Thyroid gland (tissue), 4 donors: ENCODE measurements around the gene SMARCE1. TPM values are rescaled to one million over a fixed set of nuclear protein-coding genes. Genes with fewer than 3 reads are reported as not detected.

Source experiments
- DNase-seq, 2 donors: peaks; one replicate each; pipeline ENCODE4 v3.0.0-alpha.2; 2019
- H3K27ac ChIP-seq, 3 donors: fragments of 200-600 bp; sonication (generic); 1 replicate in 2 of 3; 2 replicates in 1 of 3; pipeline ENCODE4 v1.5.1; 2016 to 2019; ENCODE audit warnings: mild to moderate bottlenecking in 1 of 3, moderate library complexity in 1 of 3
- H3K27me3 ChIP-seq: fragments of 200-600 bp; sonication (generic); one replicate; pipeline ENCODE4 v1.5.1; 2019
- H3K36me3 ChIP-seq, 2 donors: fragments of 200-600 bp; sonication (generic); one replicate each; pipeline ENCODE4 v1.5.1; 2016 to 2019
- H3K4me1 ChIP-seq, 2 donors: fragments of 200-600 bp; sonication (generic); one replicate each; pipeline ENCODE4 v1.5.1; 2017 to 2019
- H3K4me3 ChIP-seq, 3 donors: fragments of 200-600 bp; sonication (generic); replicated peaks in 1 of 3; 1 replicate in 2 of 3; 2 replicates in 1 of 3; pipeline ENCODE4 v1.5.1; 2016; ENCODE audit warnings: mild to moderate bottlenecking in 1 of 3
- H3K9me3 ChIP-seq: fragments of 200-600 bp; sonication (generic); one replicate; pipeline ENCODE4 v1.5.1; 2017
- CTCF ChIP-seq, 6 experiments: fragments of 200-600 bp in 3 of 6; fragments of 450-650 bp in 3 of 6; sonication (generic) in 3 of 6; IDR thresholded peaks; one replicate each; pipeline ENCODE4 v1.5.1; 2016 to 2019; ENCODE audit warnings: antibody characterized with exemption in 6 of 6, mild to moderate bottlenecking in 2 of 6, inconsistent platforms in 1 of 6, moderate library complexity in 1 of 6
- POLR2A ChIP-seq, 2 donors: fragments of 450-650 bp; IDR thresholded peaks; one replicate each; pipeline ENCODE4 v1.6.1; 2017; ENCODE audit warnings: antibody characterized with exemption in 2 of 2, mild to moderate bottlenecking in 2 of 2, moderate library complexity in 1 of 2
- WGBS, 2 donors: methylation state at CpG; one replicate each; pipeline ENCODE4 v1.1.5; 2017; 5-methylcytosine and 5-hydroxymethylcytosine counted together
- intact Hi-C: fragments of 100-400 bp; cut with DNase I; formaldehyde crosslinking; loops from one replicate; pipeline ENCODE4 v1.15.1; 2023
- total RNA-seq, 4 donors: library from RNA; depleted of rRNA; stranded (reverse); fragments of >200 nt; gene quantifications; one replicate each; pipeline ENCODE4 v1.2.3, GENCODE V29; 2016

Gene SMARCE1
- total RNA-seq, 4 donors from 2014 or later: 82.1 to 125 (median 108) TPM

- no peaks in the 10 kb centered on the region for H3K36me3 ChIP-seq
- peaks cover 10 to 26% of the 10 kb centered on the region in 2 donors for H3K4me1 ChIP-seq
- 87 to 89% methylated on average over 8 of the region's 8 CpGs for WGBS, 2 donors
- H3K27me3 ChIP-seq: no peaks in the 10 kb centered on the region
- no peak for TF ChIP-seq CTCF (IDR thresholded peaks at IDR 0.05)
- TF ChIP-seq POLR2A (IDR thresholded peaks at IDR 0.05): no peak
- H3K9me3 ChIP-seq: no peaks in the 10 kb centered on the region
- H3K27ac ChIP-seq: no peak overlapping the region
- H3K4me3 ChIP-seq: no peak overlapping the region
- intact Hi-C loops: no loop called here
- DNase-seq: no peak
Observed at GRCh38 chr17:40604327-40605080, 43.1 kb downstream of the SMARCE1 start.

GRCh38 chr17:40602445-40603443, 44.9 kb downstream of the SMARCE1 start:
- TF ChIP-seq CTCF (IDR thresholded peaks at IDR 0.05) (no peak), POLR2A (IDR thresholded peaks at IDR 0.05) (no peak)
- Histone ChIP-seq H3K9me3 (no peaks in the 10 kb centered on the region), H3K36me3 (no peaks in the 10 kb centered on the region), H3K4me3 (no peak overlapping the region), H3K27me3 (no peaks in the 10 kb centered on the region), H3K4me1 (peaks cover 15 to 30% of the 10 kb centered on the region in 2 donors), H3K27ac (no peak overlapping the region)
- WGBS, 2 donors: 89 to 90% methylated on average over 20 to 22 of the region's 22 CpGs
- intact Hi-C loops: no loop called here
- DNase-seq: no peak

GRCh38 chr17:40600486-40601046, 47.1 kb downstream of the SMARCE1 start:
- intact Hi-C loops: no loop called here
- Histone ChIP-seq H3K4me3 (no peak overlapping the region), H3K36me3 (no peaks in the 10 kb centered on the region), H3K4me1 (peaks cover 6 to 30% of the 10 kb centered on the region in 2 donors), H3K27me3 (no peaks in the 10 kb centered on the region), H3K9me3 (no peaks in the 10 kb centered on the region), H3K27ac (no peak overlapping the region)
- TF ChIP-seq POLR2A (IDR thresholded peaks at IDR 0.05): no peak
- no peak for TF ChIP-seq CTCF (IDR thresholded peaks at IDR 0.05)
- DNase-seq: no peak
- 80 to 91% methylated on average over 8 of the region's 8 CpGs for WGBS, 2 donors

- H3K27ac ChIP-seq: peak overlapping the region; percentile 83 to 92 (median 85)
- no peaks in the 10 kb centered on the region for H3K9me3 ChIP-seq
- peaks cover 6 to 31% of the 10 kb centered on the region in 2 donors for H3K4me1 ChIP-seq
- intact Hi-C loops: no loop called here
- H3K27me3 ChIP-seq: no peaks in the 10 kb centered on the region
- TF ChIP-seq POLR2A (IDR thresholded peaks at IDR 0.05) (peak in 1 of 2 donors; percentile 56), CTCF (IDR thresholded peaks at IDR 0.05) (no peak)
- no peaks in the 10 kb centered on the region for H3K36me3 ChIP-seq
- H3K4me3 ChIP-seq: no peak overlapping the region
- DNase-seq: no peak
- 44 to 45% methylated on average over 7 of the region's 7 CpGs for WGBS, 2 donors
Observed at GRCh38 chr17:40599468-40599763, 48.2 kb downstream of the SMARCE1 start.
